Panc1 (cell line): ENCODE results near the gene LMAN1L.
A peak's percentile ranks its signal among the peaks of the same experiment; 100 is the strongest.

ENCODE experiments used
- POLR2AphosphoS5 ChIP-seq: IDR thresholded peaks from 2 replicates; pipeline ENCODE4 v1.6.1; 2012; ENCODE audit warnings: mild to moderate bottlenecking, low read depth, low read length, moderate library complexity
- TF ChIP-seq, protein P1 (sequence below): fragments of 450-650 bp; IDR thresholded peaks from 2 replicates; pipeline ENCODE4 v1.5.1; 2017; ENCODE audit warnings: mild to moderate bottlenecking

- TF ChIP-seq, protein P1, sequence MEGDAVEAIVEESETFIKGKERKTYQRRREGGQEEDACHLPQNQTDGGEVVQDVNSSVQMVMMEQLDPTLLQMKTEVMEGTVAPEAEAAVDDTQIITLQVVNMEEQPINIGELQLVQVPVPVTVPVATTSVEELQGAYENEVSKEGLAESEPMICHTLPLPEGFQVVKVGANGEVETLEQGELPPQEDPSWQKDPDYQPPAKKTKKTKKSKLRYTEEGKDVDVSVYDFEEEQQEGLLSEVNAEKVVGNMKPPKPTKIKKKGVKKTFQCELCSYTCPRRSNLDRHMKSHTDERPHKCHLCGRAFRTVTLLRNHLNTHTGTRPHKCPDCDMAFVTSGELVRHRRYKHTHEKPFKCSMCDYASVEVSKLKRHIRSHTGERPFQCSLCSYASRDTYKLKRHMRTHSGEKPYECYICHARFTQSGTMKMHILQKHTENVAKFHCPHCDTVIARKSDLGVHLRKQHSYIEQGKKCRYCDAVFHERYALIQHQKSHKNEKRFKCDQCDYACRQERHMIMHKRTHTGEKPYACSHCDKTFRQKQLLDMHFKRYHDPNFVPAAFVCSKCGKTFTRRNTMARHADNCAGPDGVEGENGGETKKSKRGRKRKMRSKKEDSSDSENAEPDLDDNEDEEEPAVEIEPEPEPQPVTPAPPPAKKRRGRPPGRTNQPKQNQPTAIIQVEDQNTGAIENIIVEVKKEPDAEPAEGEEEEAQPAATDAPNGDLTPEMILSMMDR, result peak; percentile 99
- no peak for TF ChIP-seq POLR2AphosphoS5
Measured at GRCh38 chr15:74799856-74800558, 12.6 kb upstream of the LMAN1L start.
